HepG2 (cell line): Measurements from ENCODE around the gene OR2K2. TPM values are rescaled to one million over a fixed set of nuclear protein-coding genes. Genes with fewer than 3 reads are reported as not detected.
"Not testable (repeated sequence)": the region's sequence is repeated elsewhere in the genome, so short reads cannot be mapped to it uniquely, and the experiment has no call there.

Source experiments
- ATAC-seq: fragments of 200-7000 bp; cut with Tn5 transposase; 3 replicates; pipeline ENCODE4 v1.9.1; 2020; ENCODE audit warnings: mild to moderate bottlenecking, moderate library complexity
- BruUV-seq: library from RNA; stranded (reverse); fragments of 400-500 nt; replicated peaks from 2 replicates; lab custom pipeline; 2021; lab: Mats Ljungman, UMichigan
- CTCF ChIA-PET: fragments of 300-600 bp; formaldehyde crosslinking; extraction: SDS; loops from one replicate; lab custom pipeline; 2021; ENCODE audit warnings: low total read pairs, inconsistent platforms, low intra/inter-chr PET ratio; lab: Yijun Ruan, JAX
- POLR2A ChIA-PET: fragments of 350-600 bp; sonication (Branson Sonifier 250); formaldehyde crosslinking; loops from one replicate; lab custom pipeline; 2020; ENCODE audit warnings: antibody characterized with exemption, inconsistent platforms; lab: Yijun Ruan, JAX
- DNase-seq: peaks from one replicate; pipeline ENCODE4 v3.0.0-alpha.2; 2015; ENCODE audit warnings: low spot score
- FAIRE-seq: peaks from 3 replicates; lab custom pipeline; 2011; peaks lifted over from hg19 to GRCh38; lab: Jason Lieb, UNC
- H2AFZ ChIP-seq: one replicate; pipeline ENCODE4 v1.6.1; 2011; ENCODE audit warnings: low read length, inconsistent platforms
- H3K27ac ChIP-seq: fragments of 300-600 bp; 3 replicates; pipeline ENCODE4 v1.8.0; 2011; ENCODE audit warnings: mixed run types, mild to moderate bottlenecking, mixed read lengths, low read length, inconsistent platforms; ENCODE audit not compliant: insufficient read depth; ENCODE audit errors: extremely low read length
- H3K27me3 ChIP-seq, 2 experiments: fragments of 200-600 bp in 1 of 2; 2 replicates in 1 of 2; 3 replicates in 1 of 2; pipeline versions ENCODE4 v1.6.0 to v1.8.0; 2011; ENCODE audit warnings: low read length in 2 of 2, mild to moderate bottlenecking in 2 of 2, moderate library complexity in 2 of 2, inconsistent platforms in 1 of 2; ENCODE audit not compliant: insufficient read depth in 2 of 2, control insufficient read depth in 1 of 2
- H3K36me3 ChIP-seq, 2 experiments: fragments of 200-600 bp in 1 of 2; replicated peaks in 1 of 2; 2 replicates in 1 of 2; 3 replicates in 1 of 2; pipeline versions ENCODE4 v1.5.1 to v1.8.0; 2011; ENCODE audit warnings: low read length in 2 of 2, inconsistent platforms in 1 of 2; ENCODE audit not compliant: insufficient read depth in 2 of 2, control insufficient read depth in 1 of 2
- H3K4me1 ChIP-seq: 2 replicates; pipeline ENCODE4 v1.5.1; 2012; ENCODE audit warnings: low read length, inconsistent platforms; ENCODE audit not compliant: insufficient read depth
- H3K4me2 ChIP-seq: 2 replicates; pipeline ENCODE4 v1.6.0; 2011; ENCODE audit warnings: low read depth, low read length, inconsistent platforms
- H3K4me3 ChIP-seq, 3 experiments: fragments of 200-600 bp in 1 of 3; sonication (generic), shearing (Covaris generic) in 1 of 3; replicated peaks in 1 of 3; 2 replicates each; pipeline ENCODE4 v1.5.1; 2011 to 2016; ENCODE audit warnings: low read length in 3 of 3, inconsistent platforms in 2 of 3, low read depth in 2 of 3, mild to moderate bottlenecking in 2 of 3, control low read depth in 1 of 3, mixed read lengths in 1 of 3; ENCODE audit not compliant: insufficient read depth in 1 of 3
- H3K79me2 ChIP-seq: one replicate; pipeline ENCODE4 v1.6.1; 2011; ENCODE audit warnings: low read length, inconsistent platforms; ENCODE audit not compliant: insufficient read depth
- H3K9ac ChIP-seq: 2 replicates; pipeline ENCODE4 v1.6.0; 2011; ENCODE audit warnings: mild to moderate bottlenecking, low read depth, low read length, inconsistent platforms; ENCODE audit not compliant: insufficient read depth
- H3K9me3 ChIP-seq: 2 replicates; pipeline ENCODE4 v1.5.1; 2012; ENCODE audit warnings: mild to moderate bottlenecking, low read length
- H4K20me1 ChIP-seq: 2 replicates; pipeline ENCODE4 v1.6.0; 2011; ENCODE audit warnings: inconsistent platforms, mild to moderate bottlenecking, low read length, moderate library complexity; ENCODE audit not compliant: insufficient read depth
- ZBTB42 ChIP-seq: sonication (generic); formaldehyde crosslinking; IDR thresholded peaks from 2 replicates; pipeline ENCODE4 v1.5.0; 2020; ENCODE audit warnings: mild to moderate bottlenecking, missing genetic modification reagents
- ZNF646 ChIP-seq: sonication (generic); formaldehyde crosslinking; IDR thresholded peaks from 2 replicates; pipeline ENCODE4 v1.9.0; 2021; ENCODE audit warnings: mild to moderate bottlenecking, missing genetic modification reagents
- WGBS: methylation state at CpG from one replicate; pipeline ENCODE4 v1.1.6; 2017; ENCODE audit warnings: low lambda C conversion rate; 5-methylcytosine and 5-hydroxymethylcytosine counted together
- in situ Hi-C: cut with HindIII; loops from 2 replicates; pipeline ENCODE4 v1.10.0; 2017; ENCODE audit warnings: low pct_unique_long_range_greater_than_20kb; ENCODE audit not compliant: extremely low pct_ligation_motif_present
- intact Hi-C: fragments of 100-400 bp; cut with micrococcal nuclease; formaldehyde crosslinking; loops from one replicate; pipeline ENCODE4 v1.10.0; 2022; ENCODE audit not compliant: unreplicated experiment
- polyA plus RNA-seq, 8 experiments: library from polyadenylated mRNA; depleted of rRNA in 3 of 8; stranded (reverse) in 7 of 8; unstranded in 1 of 8; fragments of >200 nt; fragmentation: Illumina TruSeq in 4 of 8; extraction: Trizol in 4 of 8; gene quantifications; 2 replicates each; pipeline versions ENCODE4 v1.2.1 to v1.2.3, GENCODE V29; 2011 to 2016; ENCODE audit warnings: low read depth in 4 of 8, missing spikeins in 1 of 8, mixed read lengths in 1 of 8; ENCODE audit not compliant: insufficient read depth in 1 of 8
- total RNA-seq, 5 experiments: library from RNA; depleted of rRNA; stranded (reverse); fragments of >200 nt; fragmentation: Illumina TruSeq; extraction: Trizol; gene quantifications; 2 replicates each; pipeline ENCODE4 v1.2.3, GENCODE V29; 2016; ENCODE audit warnings: low read depth in 1 of 5

Gene OR2K2
- total and polyA plus RNA-seq, 2 of the 13 experiments (the other 11 are each of a cell fraction or from before 2014, with no cell fraction given) = not detected

DNA sequence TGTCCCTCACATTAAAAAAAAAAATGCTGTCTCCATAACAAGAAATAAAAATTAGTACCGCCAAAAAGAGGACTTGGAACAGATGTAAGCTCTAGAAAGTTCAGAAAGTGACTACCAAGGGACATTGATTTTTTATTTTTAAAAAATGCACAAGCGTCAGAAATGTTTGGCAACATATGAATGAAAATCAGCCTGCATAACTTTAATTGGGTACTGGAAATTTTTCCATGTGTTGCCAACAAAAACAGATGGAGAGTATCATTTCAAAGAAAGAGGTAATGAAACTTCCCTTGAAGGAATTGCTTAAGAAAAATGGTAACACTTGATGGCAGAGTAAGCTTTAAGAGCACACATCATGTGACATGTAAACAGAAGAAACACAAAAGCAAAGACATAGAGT lies 47.2 kb downstream of the OR2K2 start (continued):
- TF ChIP-seq ZNF646 = no peak
- no peak for TF ChIP-seq ZBTB42 (CRISPR knock-in tag)

DNA sequence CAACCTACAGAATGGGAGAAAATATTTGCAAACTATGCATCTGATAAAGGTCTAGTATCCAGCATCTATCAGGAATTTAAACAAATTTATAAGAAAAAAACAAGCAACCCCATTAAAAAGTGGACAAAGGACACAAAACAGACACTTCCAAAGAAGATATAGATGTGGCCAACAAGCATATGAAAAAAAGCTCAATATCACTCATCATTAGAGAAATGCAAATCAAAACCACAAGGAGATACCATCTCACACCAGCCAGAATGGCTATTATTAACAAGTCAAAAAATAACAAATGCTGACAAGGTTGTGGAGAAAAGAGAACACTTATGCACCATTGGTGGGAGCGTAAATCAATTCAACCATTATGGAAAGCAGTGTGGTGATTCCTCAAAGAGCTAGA lies 49.2 kb downstream of the OR2K2 start:
- CTCF ChIA-PET, H3K9me3 ChIP-seq, H3K27ac ChIP-seq, ATAC-seq, H3K4me2 ChIP-seq, H4K20me1 ChIP-seq, POLR2A ChIA-PET, H3K36me3 ChIP-seq, H3K4me1 ChIP-seq, FAIRE-seq, H3K4me3 ChIP-seq, DNase-seq, H2AFZ ChIP-seq, H3K79me2 ChIP-seq, intact Hi-C loops, BruUV-seq, H3K9ac ChIP-seq, H3K27me3 ChIP-seq: not testable (repeated sequence)
- in situ Hi-C loops = loop anchor here (25.0 kb wide), 2 partner anchors 393 to 643 kb away; no protein-coding TSS in a partner anchor
- 16% methylated on average over 1 of the region's 1 CpG for WGBS

Other genes with a start within 250 kb of the OR2K2 start
- 58.0 and 81.7 TPM in 2 replicates for gene ECPAS, start 154.2 kb upstream of the OR2K2 start, total RNA-seq (2016; rRNA removed; fragmentation: Illumina TruSeq; extraction: Trizol)
- gene ECPAS, start 154.2 kb upstream of the OR2K2 start, polyA plus RNA-seq (2011; rRNA removed) = 35.3 and 37.3 TPM in 2 replicates
- 9.5 and 15.7 TPM in 2 replicates for gene ZNF483, start 195.0 kb upstream of the OR2K2 start, total RNA-seq (2016; rRNA removed; fragmentation: Illumina TruSeq; extraction: Trizol)
- 1.4 and 2.0 TPM in 2 replicates for gene ZNF483, start 195.0 kb upstream of the OR2K2 start, polyA plus RNA-seq (2011; rRNA removed)